GM18511 (cell line): ENCODE measurements around the gene SMIM41.

Experiments
- ATAC-seq: cut with Tn5 transposase; IDR thresholded peaks from one replicate; pipeline ENCODE4 v1.9.1; 2021; ENCODE audit warnings: mild to moderate bottlenecking, moderate library complexity; ENCODE audit not compliant: unreplicated experiment

The SMIM41 gene

DNA sequence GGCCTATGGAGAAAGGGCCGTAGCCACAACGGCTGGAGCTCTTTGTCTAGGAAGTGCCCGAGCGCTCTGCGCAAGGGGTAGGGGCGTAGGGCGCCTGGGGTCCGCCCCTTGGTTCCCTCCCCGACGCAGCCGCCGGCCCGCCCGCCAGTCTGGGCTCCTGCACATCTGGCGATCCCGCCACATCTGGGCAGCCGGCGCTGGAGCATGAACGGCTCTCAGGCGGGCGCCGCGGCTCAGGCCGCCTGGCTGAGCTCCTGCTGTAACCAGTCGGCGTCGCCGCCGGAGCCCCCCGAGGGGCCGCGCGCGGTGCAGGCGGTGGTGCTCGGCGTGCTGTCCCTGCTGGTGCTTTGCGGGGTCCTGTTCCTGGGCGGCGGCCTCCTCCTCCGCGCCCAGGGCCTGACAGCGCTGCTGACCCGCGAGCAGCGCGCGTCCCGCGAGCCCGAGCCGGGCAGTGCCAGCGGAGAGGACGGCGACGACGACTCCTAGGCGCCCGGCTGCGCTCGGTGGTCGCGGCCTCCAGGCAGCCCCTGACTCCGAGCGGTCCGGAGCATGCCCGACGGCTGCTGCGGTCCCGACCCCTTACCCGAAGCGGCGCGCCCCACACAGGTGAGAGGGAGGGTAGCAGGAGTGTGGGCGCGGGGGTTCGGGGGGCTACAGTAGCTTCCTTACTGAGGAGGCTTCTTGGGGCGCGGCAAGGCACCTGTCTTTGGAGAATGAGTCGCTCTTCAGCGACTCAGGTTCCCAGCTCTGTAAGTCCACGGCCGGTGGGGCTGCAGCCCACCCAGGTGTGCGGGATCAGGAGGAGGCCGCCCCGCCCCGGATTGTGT lies at the start of gene SMIM41:
SMIM41 (plus strand) TSS at position 129 of the 827 bp plus-strand sequence; CDS start at position 205, 76 bp downstream.
- no peak for ATAC-seq

DNA sequence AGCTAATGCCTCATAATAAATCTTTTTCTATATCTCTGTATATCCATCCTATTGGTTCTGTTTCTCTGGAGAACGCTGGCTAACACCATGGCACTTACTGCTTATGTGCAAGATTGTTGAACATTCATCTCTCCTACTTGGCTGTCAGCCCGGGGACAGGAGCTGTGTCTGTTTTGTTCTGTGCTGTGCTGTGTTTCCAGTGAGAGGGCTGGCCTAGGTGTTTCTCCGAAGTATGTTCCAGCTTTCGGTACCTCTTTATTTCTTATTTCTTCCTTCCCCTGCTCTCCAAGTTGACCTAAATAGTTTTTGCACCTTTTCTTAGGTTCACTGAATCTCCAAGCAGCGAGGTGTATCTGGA lies 47.1 kb upstream of the SMIM41 start:
- no peak for ATAC-seq

DNA sequence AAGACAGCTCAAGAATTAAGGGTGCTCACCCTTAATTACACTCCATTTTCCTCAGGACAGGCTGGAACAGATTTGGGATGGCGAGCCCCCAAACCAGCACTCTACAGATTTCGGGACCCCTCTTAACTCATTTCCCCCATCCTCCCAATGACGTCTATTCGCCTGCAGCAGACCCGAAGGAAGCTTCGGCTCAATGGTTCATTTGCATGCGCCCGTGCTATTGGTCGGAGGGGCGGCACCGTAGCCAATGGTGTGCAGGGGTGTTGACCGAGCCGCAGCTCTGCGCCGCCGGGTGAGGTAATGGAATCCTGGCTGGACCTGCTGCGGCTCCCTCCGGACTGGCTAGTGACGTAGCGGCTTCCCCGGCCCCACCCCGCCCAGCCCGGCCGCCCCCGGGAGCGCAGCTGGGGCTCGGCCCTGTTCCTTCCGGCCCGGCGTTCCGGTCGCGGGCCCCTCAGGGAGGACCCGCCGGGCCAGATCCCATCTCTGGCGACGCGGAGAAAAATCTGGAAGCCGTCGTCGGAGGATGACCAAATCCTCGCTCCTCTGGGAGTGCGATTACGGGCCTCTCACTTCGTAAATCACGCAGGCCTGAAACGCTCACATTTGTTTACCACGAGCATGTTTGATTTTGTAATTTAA lies 46.6 kb upstream of the SMIM41 start:
- ATAC-seq: peak; percentile 95

DNA sequence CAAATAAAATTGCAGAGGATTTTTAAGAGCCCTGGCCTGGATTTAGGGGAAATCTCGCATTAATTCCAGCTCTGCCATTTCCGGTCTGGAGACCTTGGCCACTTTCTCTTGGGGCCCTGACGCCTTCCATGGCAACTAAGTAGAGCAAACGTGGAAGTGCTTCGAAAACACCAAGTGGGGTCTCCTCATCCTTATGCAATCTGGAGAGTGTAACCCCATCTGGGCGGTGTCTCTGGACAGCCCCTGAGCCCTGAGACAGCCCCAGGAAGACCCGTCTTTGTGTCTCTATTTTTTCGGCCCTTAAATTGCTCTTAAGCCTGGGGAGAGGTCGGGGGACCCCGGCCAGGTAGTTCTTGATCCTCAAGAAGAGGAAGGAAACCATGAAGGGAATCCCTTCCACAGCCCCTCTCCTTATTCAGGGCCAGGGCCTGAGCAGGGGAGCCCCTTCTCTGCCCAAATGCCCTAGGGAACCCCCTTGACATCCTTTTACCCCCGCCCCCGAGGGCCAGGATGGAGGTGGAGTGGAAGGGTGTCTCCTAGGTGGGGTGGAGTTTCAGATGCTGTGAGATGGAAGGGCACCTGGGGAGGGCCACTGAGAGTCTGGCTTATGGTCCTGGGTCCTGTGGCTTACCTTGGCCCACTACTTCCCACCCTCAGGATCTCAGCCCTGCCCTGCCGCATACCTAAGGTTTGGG lies 45.9 kb upstream of the SMIM41 start:
- no peak for ATAC-seq

DNA sequence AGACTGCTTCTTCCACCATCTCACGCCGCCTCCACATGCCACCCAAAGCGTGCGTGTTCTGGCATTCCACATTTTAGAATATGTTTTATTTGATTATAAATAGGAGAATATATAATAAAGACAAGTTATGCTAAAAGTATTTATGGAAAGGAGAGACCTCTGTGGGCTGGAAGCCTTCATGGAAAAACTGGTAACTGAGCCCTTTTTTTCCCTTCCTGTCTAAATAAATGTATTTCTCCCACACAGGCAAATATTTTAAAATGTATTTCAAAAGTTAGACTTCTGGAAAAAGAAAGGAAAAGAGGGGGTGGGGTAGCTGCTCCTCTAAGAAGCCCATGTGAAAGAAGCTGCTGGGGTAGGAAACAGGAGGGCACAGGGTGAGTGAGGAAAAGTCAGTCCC lies 44.3 kb upstream of the SMIM41 start:
- no peak for ATAC-seq

DNA sequence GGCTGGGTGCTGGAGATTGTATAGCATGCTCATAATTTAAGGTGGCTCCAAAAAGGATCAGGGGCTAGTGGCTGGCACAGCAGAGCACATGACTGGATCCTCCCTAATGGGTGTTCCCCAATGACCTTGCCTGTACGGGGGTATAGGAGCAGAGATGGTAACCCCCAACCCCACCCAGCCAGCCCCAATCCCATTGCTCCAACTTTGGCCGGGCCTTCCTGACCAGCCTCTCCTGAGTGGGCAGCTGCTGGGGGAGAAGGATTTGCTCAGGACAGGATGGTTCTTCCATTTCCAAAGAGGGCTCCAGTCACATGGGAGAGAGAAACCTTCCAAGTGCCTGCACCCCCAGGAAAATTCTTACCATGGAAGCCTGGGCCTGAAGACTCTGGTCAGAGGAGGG lies 43.6 kb upstream of the SMIM41 start:
- no peak for ATAC-seq

DNA sequence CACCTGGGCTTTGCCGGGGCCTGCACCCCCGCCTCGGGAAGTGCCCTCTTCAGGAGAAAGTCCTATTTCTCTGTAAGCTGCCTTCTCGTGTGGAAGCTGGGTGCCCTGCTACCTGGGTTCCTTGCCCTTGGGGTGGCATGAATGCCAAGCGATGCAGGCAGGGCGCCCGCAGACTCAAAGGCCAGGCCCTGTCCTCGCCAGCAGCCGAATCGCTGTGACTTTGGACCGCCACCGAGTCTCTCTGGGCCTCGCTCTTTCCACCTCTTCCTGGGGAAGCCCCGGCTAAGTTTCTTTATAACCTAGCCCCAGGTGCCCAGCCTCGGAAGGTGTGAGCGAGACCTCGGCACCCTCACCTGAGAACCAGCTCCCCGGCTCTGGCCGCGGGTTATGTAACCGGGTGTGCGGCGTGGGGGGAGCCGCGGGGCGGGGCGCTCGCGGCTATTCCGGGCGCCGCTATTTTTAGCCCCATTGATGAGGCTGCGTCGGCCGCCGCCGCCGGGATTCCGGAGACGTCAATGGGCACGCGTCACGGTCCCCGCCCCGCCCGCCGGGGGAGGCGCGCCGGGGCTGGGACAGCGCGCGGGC lies 42.8 kb upstream of the SMIM41 start:
- ATAC-seq: peak; percentile 43

DNA sequence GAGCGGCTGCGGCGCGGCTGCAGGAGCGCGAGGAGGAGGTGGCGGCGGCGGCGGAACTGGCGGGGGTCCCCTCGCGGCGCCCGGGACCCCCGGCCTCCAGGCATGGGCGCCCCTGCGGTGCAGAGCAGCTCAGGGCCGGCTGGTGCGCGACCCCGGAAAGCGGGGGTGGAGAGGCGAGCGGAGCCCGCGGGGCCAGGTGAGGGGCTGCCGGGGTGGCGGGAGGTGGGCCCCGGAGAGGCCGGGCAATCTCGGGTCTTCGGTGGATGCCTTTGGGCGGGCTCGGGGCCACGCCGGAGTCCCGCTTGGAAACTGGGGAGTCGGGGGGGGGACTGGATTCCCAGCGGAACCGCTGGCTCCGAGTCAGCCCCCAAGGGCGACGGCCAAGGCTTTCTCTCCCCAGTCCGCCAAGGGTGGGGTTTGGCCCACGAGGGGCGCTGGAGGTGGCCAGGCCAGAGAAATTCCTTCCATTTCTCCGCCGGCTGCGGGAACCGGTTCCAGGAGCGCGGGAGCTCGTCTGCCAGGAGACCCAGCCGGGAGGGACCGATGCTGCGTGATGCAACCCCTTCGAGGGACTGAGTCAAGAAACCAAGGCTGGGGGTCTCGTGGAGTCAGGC lies 42.1 kb upstream of the SMIM41 start:
- peak; percentile 12 for ATAC-seq

DNA sequence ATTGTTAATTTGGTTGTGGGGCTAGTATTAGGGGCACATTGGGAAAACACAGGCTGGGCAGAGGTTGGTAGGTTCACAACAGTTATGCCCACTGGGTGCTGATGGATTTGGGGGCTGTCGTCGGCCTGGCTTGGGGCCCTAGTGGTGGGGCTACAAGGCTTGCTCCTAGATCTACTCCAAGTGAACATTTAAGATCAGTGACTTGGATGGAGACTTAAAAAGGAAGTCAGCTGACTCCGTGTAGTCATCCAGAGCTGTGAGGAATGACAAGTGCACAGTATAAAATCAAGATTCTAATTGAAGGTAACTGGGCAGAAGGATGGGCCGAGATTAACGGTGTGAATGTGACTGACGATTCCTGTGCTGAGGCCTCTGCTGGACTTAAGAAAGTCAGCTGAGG lies 41.1 kb upstream of the SMIM41 start:
- ATAC-seq: no peak

DNA sequence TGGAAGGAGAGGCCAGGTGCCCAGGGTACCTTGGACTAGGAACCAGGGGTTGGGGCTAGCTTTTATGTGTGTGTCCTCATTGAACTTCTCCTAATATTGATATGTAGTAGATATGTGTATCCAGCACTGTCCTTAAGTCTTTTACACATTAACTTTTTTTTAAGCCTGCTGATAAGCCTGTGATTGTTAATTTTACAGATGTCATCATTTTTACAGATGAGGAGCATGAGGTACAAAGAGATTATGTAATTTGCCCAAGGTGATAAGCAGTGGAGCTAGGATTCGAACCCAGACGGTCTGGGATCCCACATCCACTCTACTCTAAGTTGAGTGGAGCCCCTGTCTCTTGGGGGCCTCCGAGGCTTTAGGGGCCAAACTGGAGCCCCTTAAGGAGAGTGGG lies 38.5 kb upstream of the SMIM41 start:
- ATAC-seq: no peak

DNA sequence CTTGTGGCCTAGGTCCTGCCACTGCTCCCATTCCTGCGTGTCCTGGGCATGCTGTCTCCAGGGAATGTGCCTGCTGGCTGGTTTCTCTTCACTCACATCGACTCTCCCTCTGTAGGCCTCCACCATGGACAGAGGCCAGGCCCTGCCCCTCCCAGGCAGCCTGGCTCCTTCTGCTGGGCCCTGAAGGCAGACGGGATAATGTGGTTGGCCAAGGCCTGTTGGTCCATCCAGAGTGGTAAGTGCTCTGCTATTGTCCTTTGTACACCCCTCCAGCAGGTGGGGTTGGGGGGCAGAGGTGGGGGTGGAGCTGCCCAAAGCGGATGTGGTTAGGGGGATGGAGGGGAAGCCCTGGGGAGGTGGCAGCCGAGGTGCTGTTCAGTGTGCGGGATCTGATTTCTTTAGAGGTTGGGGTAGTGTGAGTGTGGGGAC lies 37.8 kb upstream of the SMIM41 start:
- ATAC-seq: no peak

DNA sequence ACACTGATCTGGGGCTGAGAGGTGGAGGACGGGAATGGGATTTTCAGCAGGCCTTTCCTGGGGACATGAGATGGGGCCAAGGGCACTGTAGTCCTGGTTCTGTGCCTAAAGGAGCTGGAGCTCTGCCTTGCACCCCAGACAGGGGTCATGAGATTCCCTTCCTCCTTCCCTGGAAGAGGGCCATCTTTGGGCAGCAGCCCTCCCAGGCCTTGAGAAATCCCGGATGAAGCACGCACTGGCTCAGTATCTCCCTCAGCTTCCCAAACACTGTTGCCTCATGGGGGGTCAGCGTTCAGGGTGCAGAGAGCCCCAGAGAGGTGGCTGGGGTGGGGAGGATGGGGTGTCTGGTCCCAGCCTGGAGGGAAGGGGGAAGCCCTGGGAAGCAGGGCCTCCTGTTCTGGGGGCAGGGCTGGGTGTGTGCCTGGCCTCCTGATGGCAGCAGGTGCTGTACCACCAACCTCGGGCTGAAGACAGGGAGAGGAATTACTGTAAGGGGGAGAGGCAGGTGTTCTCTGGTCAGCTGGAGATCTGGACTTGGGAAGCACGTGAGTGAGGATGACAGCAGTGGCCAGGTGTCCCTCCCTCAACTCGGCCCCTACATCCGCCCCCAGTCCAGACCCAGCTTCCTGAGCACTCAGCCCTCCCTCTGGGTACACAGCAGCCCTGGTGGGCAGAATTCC lies 36.7 kb upstream of the SMIM41 start:
- no peak for ATAC-seq

DNA sequence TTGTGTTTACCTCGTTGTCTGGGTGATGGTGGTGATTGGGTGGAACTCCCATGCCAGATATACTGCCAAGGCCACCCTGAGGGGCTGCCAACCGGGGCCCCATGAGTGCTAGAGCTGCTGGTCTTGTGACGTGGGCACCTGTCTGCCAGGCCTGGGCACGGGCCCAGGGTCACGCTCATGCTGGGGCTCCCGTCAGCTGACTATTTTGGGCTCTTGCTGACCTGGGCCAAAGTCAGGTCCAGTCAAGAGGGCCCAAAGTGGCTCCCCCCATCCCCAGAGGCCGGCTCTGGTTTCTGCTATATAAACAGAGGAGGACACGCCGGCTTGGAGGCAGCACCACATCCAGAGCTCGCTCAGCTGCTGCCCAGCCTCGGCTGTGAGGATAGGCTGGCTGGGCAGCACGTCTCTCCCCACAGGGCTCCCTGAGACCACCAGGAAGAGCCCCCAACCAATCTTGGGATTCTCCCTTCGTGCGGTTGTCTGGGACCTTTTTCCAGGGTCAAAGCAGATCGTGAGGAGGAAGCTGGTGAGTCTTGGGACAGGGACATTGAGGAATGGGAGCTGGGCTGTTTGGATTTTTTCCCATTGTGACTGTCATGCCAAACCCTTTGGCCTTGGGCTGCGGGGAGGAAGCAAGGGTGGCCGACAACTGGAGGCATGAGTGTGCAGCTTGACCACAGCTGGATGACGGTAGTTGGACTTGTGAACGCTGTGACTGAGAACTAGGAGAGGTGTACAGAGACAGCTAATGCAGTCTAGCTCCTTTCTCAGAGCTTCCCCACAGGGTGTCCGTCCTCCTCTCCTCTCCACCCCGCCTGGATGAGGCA lies 35.9 kb upstream of the SMIM41 start:
- ATAC-seq: no peak

DNA sequence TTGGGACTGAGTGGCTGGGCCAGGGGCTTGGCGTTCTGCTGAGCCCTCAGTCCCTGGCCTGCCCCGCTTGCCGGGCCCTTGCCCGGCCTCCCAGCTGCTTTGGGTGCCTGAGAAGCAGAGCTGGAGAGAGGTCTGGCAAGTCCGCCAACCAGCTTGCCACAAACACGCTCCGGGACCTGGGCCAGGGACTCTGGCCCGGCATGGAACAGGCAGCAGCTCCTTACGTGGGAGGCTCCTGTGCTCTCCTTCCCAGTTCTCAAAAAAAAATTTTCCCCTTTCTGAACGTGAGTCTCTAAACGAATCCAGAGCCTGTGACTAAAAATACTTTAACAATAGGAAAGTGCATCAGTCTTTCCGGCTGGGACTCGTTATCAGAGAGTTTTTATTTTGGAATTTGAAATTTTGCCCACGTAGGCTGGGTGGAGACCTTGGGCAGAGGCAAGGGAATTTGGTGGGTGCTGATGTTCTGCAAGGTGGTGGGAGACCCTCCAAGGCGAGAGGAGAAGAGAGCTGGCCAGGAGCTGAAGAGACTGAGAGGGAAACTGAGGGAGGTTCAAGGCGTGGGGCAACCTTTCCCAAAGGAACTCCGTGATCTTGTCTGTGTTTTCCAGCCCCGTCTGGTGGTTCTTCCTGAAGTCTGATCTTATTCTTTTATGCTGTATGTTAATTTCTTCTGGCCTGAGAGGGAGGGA lies 35.1 kb upstream of the SMIM41 start:
- no peak for ATAC-seq

DNA sequence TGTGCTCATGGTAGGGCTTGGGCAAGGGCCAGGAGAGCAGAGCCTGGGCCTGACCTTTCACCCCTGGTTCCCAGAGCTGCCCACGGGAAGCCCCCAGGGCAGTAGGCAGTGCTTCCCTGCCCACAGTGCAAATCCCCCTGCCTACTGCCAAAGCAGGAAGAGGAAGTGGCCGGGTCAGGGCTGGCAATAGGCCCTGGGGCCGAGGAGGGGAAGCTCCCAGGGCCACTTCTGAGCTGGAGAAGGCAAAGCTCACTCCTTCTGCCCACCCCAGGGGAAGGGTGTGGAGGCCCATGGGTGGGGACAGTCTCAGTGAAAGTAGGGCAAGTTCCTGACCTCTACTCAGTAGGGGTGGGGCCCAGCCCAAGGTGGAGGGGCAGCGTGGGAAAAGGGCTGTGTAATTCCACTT lies 33.7 kb upstream of the SMIM41 start:
- ATAC-seq: no peak

DNA sequence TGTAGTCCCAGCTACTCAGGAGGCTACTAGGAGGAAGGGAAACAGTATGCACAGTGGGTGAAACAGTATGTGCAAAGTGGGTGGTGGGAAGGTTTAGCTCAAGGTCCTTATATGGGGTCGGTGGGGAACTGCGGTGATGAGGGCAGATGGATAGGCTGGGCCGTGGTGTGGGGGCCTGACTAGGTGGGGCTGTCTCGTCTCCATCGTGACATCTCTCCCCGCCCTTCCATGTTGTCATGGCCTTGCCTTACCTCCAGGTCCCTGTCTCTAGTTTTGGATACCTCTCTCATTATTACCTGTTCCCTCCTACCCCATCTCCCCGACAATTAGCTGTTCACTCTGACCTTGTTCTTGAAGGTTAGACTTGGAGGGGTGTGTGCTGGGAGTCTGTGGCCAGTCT lies 32.6 kb upstream of the SMIM41 start:
- no peak for ATAC-seq

DNA sequence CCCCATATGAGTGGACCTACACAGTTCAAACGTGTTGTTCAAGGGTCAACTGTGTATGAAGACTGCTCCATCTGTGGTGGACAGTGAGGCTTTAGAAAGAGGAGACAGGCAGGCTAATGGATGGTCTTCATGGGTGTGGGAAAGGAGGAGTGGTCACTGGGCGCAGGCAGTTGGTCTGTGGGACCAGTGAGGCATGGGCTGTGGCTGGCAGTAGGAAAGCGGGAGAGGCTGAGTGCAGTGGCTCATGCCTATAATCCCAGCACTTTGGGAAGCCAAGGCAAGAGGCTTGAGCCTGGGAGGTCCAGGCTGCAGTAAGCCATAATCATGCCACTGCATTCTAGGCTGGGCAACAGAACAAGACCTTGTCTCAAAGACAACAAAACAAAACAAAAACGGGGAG lies 30.2 kb upstream of the SMIM41 start:
- no peak for ATAC-seq

DNA sequence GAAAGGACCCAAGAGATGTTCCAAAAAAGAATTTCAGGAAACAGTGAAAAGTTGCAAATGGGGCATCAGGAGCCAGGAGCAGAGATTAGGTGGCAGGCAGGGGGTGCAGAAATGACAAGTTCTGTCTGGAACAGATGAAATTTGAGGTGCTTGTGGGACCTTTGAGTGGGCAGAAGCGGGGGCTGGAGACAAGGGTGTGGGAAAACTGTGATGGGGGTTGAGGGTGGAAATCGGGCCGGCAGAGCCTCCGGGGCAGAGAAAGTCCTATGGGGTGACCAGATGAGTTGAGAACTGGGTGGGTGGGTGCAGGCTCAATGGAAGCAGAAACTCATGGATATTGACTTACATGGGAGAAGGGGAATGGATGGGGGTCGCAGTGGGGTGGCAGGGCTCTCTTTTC lies 29.8 kb upstream of the SMIM41 start:
- ATAC-seq: no peak

DNA sequence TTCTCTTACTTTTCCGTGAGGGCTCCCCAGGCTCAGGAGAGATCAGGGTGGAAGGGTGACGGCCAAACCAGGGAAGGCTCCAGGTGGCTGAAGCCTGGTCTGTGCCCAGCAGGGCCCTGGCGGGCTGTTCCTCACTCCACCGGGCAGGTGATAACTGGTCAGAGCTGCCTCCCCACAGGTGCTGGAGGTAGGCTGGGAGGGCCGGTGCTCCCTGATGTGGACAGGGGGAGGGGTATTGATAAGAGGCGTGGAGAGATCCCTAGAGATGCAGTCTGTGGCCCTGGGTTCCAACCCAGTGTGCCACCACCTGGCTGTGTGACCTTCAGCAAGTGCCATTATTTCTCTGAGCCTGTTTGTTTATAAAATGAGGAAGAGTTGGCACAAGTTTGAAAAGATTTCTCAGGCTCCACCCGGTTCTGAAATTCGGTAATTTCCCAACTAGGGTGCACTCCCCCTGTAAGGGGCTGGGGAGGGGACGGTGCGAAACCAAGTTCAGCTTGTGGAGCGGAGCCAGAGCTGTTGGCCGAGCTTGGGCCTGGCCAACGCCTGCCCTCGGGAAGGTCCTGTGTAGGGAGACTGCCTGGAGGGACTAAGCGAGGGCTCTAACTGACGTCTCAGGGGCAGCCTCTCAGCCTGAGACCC lies 29.3 kb upstream of the SMIM41 start:
- no peak for ATAC-seq
